ENCODE data around the gene NSD2. TPM values are rescaled to one million over a fixed set of nuclear protein-coding genes. Genes with fewer than 3 reads are reported as not detected.

NSD2 gene
- total RNA-seq, 1 experiment from 2014 or later, result 109 TPM

GRCh38 chr4:1830234-1830633, 41.0 kb upstream of the NSD2 start:
- H3K9me3 Mint-ChIP-seq (ENCODE audit: unreplicated experiment), result no peaks in the 10 kb centered on the region
- H3K27me3 Mint-ChIP-seq (ENCODE audit: insufficient read depth, unreplicated experiment), result no peaks in the 10 kb centered on the region
- BruUV-seq (replicated peaks), result no TSS peak
- POLR2A ChIA-PET, result interaction anchor here (1.1 kb wide), 1 partner anchor 9 kb away, joined by 3 read pairs; no protein-coding TSS in a partner anchor
- peaks cover 54% of the 10 kb centered on the region for H3K36me3 Mint-ChIP-seq (ENCODE audit: insufficient read depth, unreplicated experiment)
- CTCF ChIA-PET, result interaction anchor here (0.6 to 1.6 kb wide), 3 partner anchors 10 to 83 kb away, joined by 3 to 4 read pairs (median 4); no protein-coding TSS in a partner anchor
- no peak overlapping the region for H3K27ac Mint-ChIP-seq (ENCODE audit: low read depth, unreplicated experiment)
- H3K4me3 Mint-ChIP-seq (ENCODE audit: unreplicated experiment), result no peak overlapping the region
- H3K4me1 Mint-ChIP-seq (ENCODE audit: insufficient read depth, unreplicated experiment), result no peaks in the 10 kb centered on the region
- TF ChIP-seq CTCF (IDR thresholded peaks at IDR 0.05; ENCODE audit: unreplicated experiment), result no peak
- no peak for DNase-seq (ENCODE audit: unreplicated experiment)
- intact Hi-C loops (cut with micrococcal nuclease), result no loop called here

GRCh38 chr4:1830642-1831228, 40.5 kb upstream of the NSD2 start:
- no peak for DNase-seq (ENCODE audit: unreplicated experiment)
- CTCF ChIA-PET, result interaction anchor here (0.6 to 1.6 kb wide), 5 partner anchors 10 to 95 kb away, joined by 3 to 4 read pairs (median 4); no protein-coding TSS in a partner anchor
- no peak for TF ChIP-seq CTCF (IDR thresholded peaks at IDR 0.05; ENCODE audit: unreplicated experiment)
- Mint-ChIP-seq H3K9me3 (ENCODE audit: unreplicated experiment) (no peaks in the 10 kb centered on the region), H3K4me3 (ENCODE audit: unreplicated experiment) (no peak overlapping the region), H3K4me1 (ENCODE audit: insufficient read depth, unreplicated experiment) (no peaks in the 10 kb centered on the region), H3K36me3 (ENCODE audit: insufficient read depth, unreplicated experiment) (peaks cover 52% of the 10 kb centered on the region), H3K27me3 (ENCODE audit: insufficient read depth, unreplicated experiment) (no peaks in the 10 kb centered on the region), H3K27ac (ENCODE audit: low read depth, unreplicated experiment) (no peak overlapping the region)
- BruUV-seq (replicated peaks), result no TSS peak
- intact Hi-C loops (cut with micrococcal nuclease), result no loop called here
- POLR2A ChIA-PET, result interaction anchor here (1.1 kb wide), 1 partner anchor 10 kb away, joined by 3 read pairs; no protein-coding TSS in a partner anchor

- no peaks in the 10 kb centered on the region for H3K27me3 Mint-ChIP-seq (ENCODE audit: insufficient read depth, unreplicated experiment)
- H3K27ac Mint-ChIP-seq (ENCODE audit: low read depth, unreplicated experiment), result no peak overlapping the region
- no peak for TF ChIP-seq CTCF (IDR thresholded peaks at IDR 0.05; ENCODE audit: unreplicated experiment)
- H3K9me3 Mint-ChIP-seq (ENCODE audit: unreplicated experiment), result no peaks in the 10 kb centered on the region
- H3K4me1 Mint-ChIP-seq (ENCODE audit: insufficient read depth, unreplicated experiment), result no peaks in the 10 kb centered on the region
- BruUV-seq (replicated peaks), result no TSS peak
- POLR2A ChIA-PET, result no interaction called here
- no peak overlapping the region for H3K4me3 Mint-ChIP-seq (ENCODE audit: unreplicated experiment)
- CTCF ChIA-PET, result interaction anchor here (0.6 kb wide), 2 partner anchors 80 to 95 kb away, joined by 3 to 4 read pairs; no protein-coding TSS in a partner anchor
- intact Hi-C loops (cut with micrococcal nuclease), result no loop called here
- DNase-seq (ENCODE audit: unreplicated experiment), result no peak
- H3K36me3 Mint-ChIP-seq (ENCODE audit: insufficient read depth, unreplicated experiment), result peaks cover 46% of the 10 kb centered on the region
These were observed 39.9 kb upstream of the NSD2 start for GRCh38 chr4:1831331-1831730.

GRCh38 chr4:1832690-1833089, 38.5 kb upstream of the NSD2 start:
- ChIA-PET CTCF (no interaction called here), POLR2A (no interaction called here)

More at GRCh38 chr4:1832690-1833089, 38.5 kb upstream of the NSD2 start:
- H3K4me1 Mint-ChIP-seq (ENCODE audit: insufficient read depth, unreplicated experiment), result no peaks in the 10 kb centered on the region
- no peak overlapping the region for H3K27ac Mint-ChIP-seq (ENCODE audit: low read depth, unreplicated experiment)
- no peak for DNase-seq (ENCODE audit: unreplicated experiment)
- H3K9me3 Mint-ChIP-seq (ENCODE audit: unreplicated experiment), result no peaks in the 10 kb centered on the region
- intact Hi-C loops (cut with micrococcal nuclease), result no loop called here
- TF ChIP-seq CTCF (IDR thresholded peaks at IDR 0.05; ENCODE audit: unreplicated experiment), result no peak
- no peak overlapping the region for H3K4me3 Mint-ChIP-seq (ENCODE audit: unreplicated experiment)
- BruUV-seq (replicated peaks), result no TSS peak
- H3K27me3 Mint-ChIP-seq (ENCODE audit: insufficient read depth, unreplicated experiment), result no peaks in the 10 kb centered on the region
- H3K36me3 Mint-ChIP-seq (ENCODE audit: insufficient read depth, unreplicated experiment), result peaks cover 39% of the 10 kb centered on the region
